HepG2 (cell line): ENCODE measurements around the gene PTPRD. TPM values are rescaled to one million over a fixed set of nuclear protein-coding genes. Genes with fewer than 3 reads are reported as not detected.

Source experiments
- ATAC-seq: fragments of 200-7000 bp; cut with Tn5 transposase; 3 replicates; pipeline ENCODE4 v1.9.1; 2020; ENCODE audit warnings: mild to moderate bottlenecking, moderate library complexity
- BruUV-seq: library from RNA; stranded (reverse); fragments of 400-500 nt; replicated peaks from 2 replicates; lab custom pipeline; 2021; lab: Mats Ljungman, UMichigan
- CTCF ChIA-PET: fragments of 300-600 bp; formaldehyde crosslinking; extraction: SDS; loops from one replicate; lab custom pipeline; 2021; ENCODE audit warnings: low total read pairs, inconsistent platforms, low intra/inter-chr PET ratio; lab: Yijun Ruan, JAX
- POLR2A ChIA-PET: fragments of 350-600 bp; sonication (Branson Sonifier 250); formaldehyde crosslinking; loops from one replicate; lab custom pipeline; 2020; ENCODE audit warnings: antibody characterized with exemption, inconsistent platforms; lab: Yijun Ruan, JAX
- DNase-seq: peaks from one replicate; pipeline ENCODE4 v3.0.0-alpha.2; 2015; ENCODE audit warnings: low spot score
- FAIRE-seq: peaks from 3 replicates; lab custom pipeline; 2011; peaks lifted over from hg19 to GRCh38; lab: Jason Lieb, UNC
- H2AFZ ChIP-seq: one replicate; pipeline ENCODE4 v1.6.1; 2011; ENCODE audit warnings: low read length, inconsistent platforms
- H3K27ac ChIP-seq: fragments of 300-600 bp; 3 replicates; pipeline ENCODE4 v1.8.0; 2011; ENCODE audit warnings: mixed run types, mild to moderate bottlenecking, mixed read lengths, low read length, inconsistent platforms; ENCODE audit not compliant: insufficient read depth; ENCODE audit errors: extremely low read length
- H3K27me3 ChIP-seq, 2 experiments: fragments of 200-600 bp in 1 of 2; 2 replicates in 1 of 2; 3 replicates in 1 of 2; pipeline versions ENCODE4 v1.6.0 to v1.8.0; 2011; ENCODE audit warnings: low read length in 2 of 2, mild to moderate bottlenecking in 2 of 2, moderate library complexity in 2 of 2, inconsistent platforms in 1 of 2; ENCODE audit not compliant: insufficient read depth in 2 of 2, control insufficient read depth in 1 of 2
- H3K36me3 ChIP-seq, 2 experiments: fragments of 200-600 bp in 1 of 2; replicated peaks in 1 of 2; 2 replicates in 1 of 2; 3 replicates in 1 of 2; pipeline versions ENCODE4 v1.5.1 to v1.8.0; 2011; ENCODE audit warnings: low read length in 2 of 2, inconsistent platforms in 1 of 2; ENCODE audit not compliant: insufficient read depth in 2 of 2, control insufficient read depth in 1 of 2
- H3K4me1 ChIP-seq: 2 replicates; pipeline ENCODE4 v1.5.1; 2012; ENCODE audit warnings: low read length, inconsistent platforms; ENCODE audit not compliant: insufficient read depth
- H3K4me2 ChIP-seq: 2 replicates; pipeline ENCODE4 v1.6.0; 2011; ENCODE audit warnings: low read depth, low read length, inconsistent platforms
- H3K4me3 ChIP-seq, 3 experiments: fragments of 200-600 bp in 1 of 3; sonication (generic), shearing (Covaris generic) in 1 of 3; replicated peaks in 1 of 3; 2 replicates each; pipeline ENCODE4 v1.5.1; 2011 to 2016; ENCODE audit warnings: low read length in 3 of 3, inconsistent platforms in 2 of 3, low read depth in 2 of 3, mild to moderate bottlenecking in 2 of 3, control low read depth in 1 of 3, mixed read lengths in 1 of 3; ENCODE audit not compliant: insufficient read depth in 1 of 3
- H3K79me2 ChIP-seq: one replicate; pipeline ENCODE4 v1.6.1; 2011; ENCODE audit warnings: low read length, inconsistent platforms; ENCODE audit not compliant: insufficient read depth
- H3K9ac ChIP-seq: 2 replicates; pipeline ENCODE4 v1.6.0; 2011; ENCODE audit warnings: mild to moderate bottlenecking, low read depth, low read length, inconsistent platforms; ENCODE audit not compliant: insufficient read depth
- H3K9me3 ChIP-seq: 2 replicates; pipeline ENCODE4 v1.5.1; 2012; ENCODE audit warnings: mild to moderate bottlenecking, low read length
- H4K20me1 ChIP-seq: 2 replicates; pipeline ENCODE4 v1.6.0; 2011; ENCODE audit warnings: inconsistent platforms, mild to moderate bottlenecking, low read length, moderate library complexity; ENCODE audit not compliant: insufficient read depth
- BHLHE40 ChIP-seq: IDR thresholded peaks from 2 replicates; pipeline ENCODE4 v1.6.1; 2011; ENCODE audit warnings: low read length, improper control_type of control experiment
- FOXA3 ChIP-seq: IDR thresholded peaks from 2 replicates; pipeline ENCODE4 v1.6.1; 2016; ENCODE audit warnings: missing genetic modification reagents, missing compliant biosample characterization
- HNF4A ChIP-seq: sonication (generic); formaldehyde crosslinking; IDR thresholded peaks from 2 replicates; pipeline ENCODE4 v1.4.0; 2020; ENCODE audit warnings: missing genetic modification reagents
- KDM6A ChIP-seq: IDR thresholded peaks from 2 replicates; pipeline ENCODE4 v1.6.1; 2016; ENCODE audit warnings: low read depth
- KLF12 ChIP-seq: sonication (generic); formaldehyde crosslinking; IDR thresholded peaks from 2 replicates; pipeline ENCODE4 v1.4.0; 2020; ENCODE audit warnings: missing genetic modification reagents, borderline replicate concordance
- NAIF1 ChIP-seq: sonication (generic); formaldehyde crosslinking; IDR thresholded peaks from 2 replicates; pipeline ENCODE4 v1.5.0; 2020; ENCODE audit warnings: mild to moderate bottlenecking, missing genetic modification reagents, borderline replicate concordance
- NR2F1 ChIP-seq, 2 experiments: fragments of 450-650 bp in 1 of 2; formaldehyde crosslinking in 1 of 2; IDR thresholded peaks; 2 replicates each; pipeline versions ENCODE4 v1.5.0 to v1.6.1; 2016 to 2020; ENCODE audit warnings: mild to moderate bottlenecking in 1 of 2, missing compliant biosample characterization in 1 of 2, missing genetic modification reagents in 1 of 2, moderate library complexity in 1 of 2
- PITX1 ChIP-seq: sonication (generic); formaldehyde crosslinking; IDR thresholded peaks from 2 replicates; pipeline ENCODE4 v1.5.1; 2020; ENCODE audit warnings: mild to moderate bottlenecking, missing genetic modification reagents
- ZNF282 ChIP-seq: fragments of 450-650 bp; IDR thresholded peaks from 2 replicates; pipeline ENCODE4 v1.6.1; 2018; ENCODE audit not compliant: partially characterized antibody
- ZNF83 ChIP-seq: sonication (generic); formaldehyde crosslinking; IDR thresholded peaks from 2 replicates; pipeline ENCODE4 v1.4.0; 2020; ENCODE audit warnings: missing genetic modification reagents, mild to moderate bottlenecking, borderline replicate concordance
- WGBS: methylation state at CpG from one replicate; pipeline ENCODE4 v1.1.6; 2017; ENCODE audit warnings: low lambda C conversion rate; 5-methylcytosine and 5-hydroxymethylcytosine counted together
- in situ Hi-C: cut with HindIII; loops from 2 replicates; pipeline ENCODE4 v1.10.0; 2017; ENCODE audit warnings: low pct_unique_long_range_greater_than_20kb; ENCODE audit not compliant: extremely low pct_ligation_motif_present
- intact Hi-C: fragments of 100-400 bp; cut with micrococcal nuclease; formaldehyde crosslinking; loops from one replicate; pipeline ENCODE4 v1.10.0; 2022; ENCODE audit not compliant: unreplicated experiment
- polyA plus RNA-seq, 8 experiments: library from polyadenylated mRNA; depleted of rRNA in 3 of 8; stranded (reverse) in 7 of 8; unstranded in 1 of 8; fragments of >200 nt; fragmentation: Illumina TruSeq in 4 of 8; extraction: Trizol in 4 of 8; gene quantifications; 2 replicates each; pipeline versions ENCODE4 v1.2.1 to v1.2.3, GENCODE V29; 2011 to 2016; ENCODE audit warnings: low read depth in 4 of 8, missing spikeins in 1 of 8, mixed read lengths in 1 of 8; ENCODE audit not compliant: insufficient read depth in 1 of 8
- total RNA-seq, 5 experiments: library from RNA; depleted of rRNA; stranded (reverse); fragments of >200 nt; fragmentation: Illumina TruSeq; extraction: Trizol; gene quantifications; 2 replicates each; pipeline ENCODE4 v1.2.3, GENCODE V29; 2016; ENCODE audit warnings: low read depth in 1 of 5
- TF ChIP-seq, protein P1 (sequence below), 2 experiments: sonication (generic) in 1 of 2; formaldehyde crosslinking in 1 of 2; IDR thresholded peaks; 2 replicates each; pipeline versions ENCODE4 v1.6.1 to v1.9.0; 2014 to 2022; ENCODE audit warnings: antibody characterized with exemption in 1 of 2, borderline replicate concordance in 1 of 2, inconsistent platforms in 1 of 2, low read depth in 1 of 2, missing genetic modification reagents in 1 of 2
- TF ChIP-seq, protein P2 (sequence below): sonication (generic); formaldehyde crosslinking; IDR thresholded peaks from 2 replicates; pipeline ENCODE4 v1.4.0; 2020; ENCODE audit warnings: missing genetic modification reagents

Gene PTPRD
- total and polyA plus RNA-seq, 2 of the 13 experiments (the other 11 are each of a cell fraction or from before 2014, with no cell fraction given): 0.05 TPM; not detected in 1

DNA sequence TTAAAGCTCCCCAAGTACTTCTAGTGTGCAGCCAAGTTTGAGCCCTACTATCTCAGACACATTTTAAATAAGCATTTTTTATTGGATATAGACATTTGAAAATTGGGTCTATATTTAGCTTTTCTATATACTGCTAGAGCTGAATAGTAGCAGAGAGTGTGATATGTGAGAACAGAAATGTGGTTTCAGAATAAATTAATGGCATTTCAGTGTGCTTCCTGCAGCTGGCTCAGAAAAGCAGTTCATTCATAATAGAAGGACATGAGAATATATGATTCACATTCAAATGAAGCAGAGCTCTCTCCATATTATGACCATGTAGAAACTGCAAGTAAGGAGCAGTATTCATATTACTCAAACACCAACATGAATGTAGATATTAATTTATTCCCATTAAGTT is 464.0 kb downstream of the PTPRD start (continued):
- TF ChIP-seq, protein P1, sequence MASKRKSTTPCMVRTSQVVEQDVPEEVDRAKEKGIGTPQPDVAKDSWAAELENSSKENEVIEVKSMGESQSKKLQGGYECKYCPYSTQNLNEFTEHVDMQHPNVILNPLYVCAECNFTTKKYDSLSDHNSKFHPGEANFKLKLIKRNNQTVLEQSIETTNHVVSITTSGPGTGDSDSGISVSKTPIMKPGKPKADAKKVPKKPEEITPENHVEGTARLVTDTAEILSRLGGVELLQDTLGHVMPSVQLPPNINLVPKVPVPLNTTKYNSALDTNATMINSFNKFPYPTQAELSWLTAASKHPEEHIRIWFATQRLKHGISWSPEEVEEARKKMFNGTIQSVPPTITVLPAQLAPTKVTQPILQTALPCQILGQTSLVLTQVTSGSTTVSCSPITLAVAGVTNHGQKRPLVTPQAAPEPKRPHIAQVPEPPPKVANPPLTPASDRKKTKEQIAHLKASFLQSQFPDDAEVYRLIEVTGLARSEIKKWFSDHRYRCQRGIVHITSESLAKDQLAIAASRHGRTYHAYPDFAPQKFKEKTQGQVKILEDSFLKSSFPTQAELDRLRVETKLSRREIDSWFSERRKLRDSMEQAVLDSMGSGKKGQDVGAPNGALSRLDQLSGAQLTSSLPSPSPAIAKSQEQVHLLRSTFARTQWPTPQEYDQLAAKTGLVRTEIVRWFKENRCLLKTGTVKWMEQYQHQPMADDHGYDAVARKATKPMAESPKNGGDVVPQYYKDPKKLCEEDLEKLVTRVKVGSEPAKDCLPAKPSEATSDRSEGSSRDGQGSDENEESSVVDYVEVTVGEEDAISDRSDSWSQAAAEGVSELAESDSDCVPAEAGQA (IDR thresholded peaks at IDR 0.05; ENCODE audit: low read depth): no peak
- TF ChIP-seq, protein P1 (CRISPR knock-in tag; IDR thresholded peaks at IDR 0.05; ENCODE audit: borderline replicate concordance): no peak
- TF ChIP-seq ZNF282: no peak
- TF ChIP-seq NAIF1 (CRISPR knock-in tag): no peak

DNA sequence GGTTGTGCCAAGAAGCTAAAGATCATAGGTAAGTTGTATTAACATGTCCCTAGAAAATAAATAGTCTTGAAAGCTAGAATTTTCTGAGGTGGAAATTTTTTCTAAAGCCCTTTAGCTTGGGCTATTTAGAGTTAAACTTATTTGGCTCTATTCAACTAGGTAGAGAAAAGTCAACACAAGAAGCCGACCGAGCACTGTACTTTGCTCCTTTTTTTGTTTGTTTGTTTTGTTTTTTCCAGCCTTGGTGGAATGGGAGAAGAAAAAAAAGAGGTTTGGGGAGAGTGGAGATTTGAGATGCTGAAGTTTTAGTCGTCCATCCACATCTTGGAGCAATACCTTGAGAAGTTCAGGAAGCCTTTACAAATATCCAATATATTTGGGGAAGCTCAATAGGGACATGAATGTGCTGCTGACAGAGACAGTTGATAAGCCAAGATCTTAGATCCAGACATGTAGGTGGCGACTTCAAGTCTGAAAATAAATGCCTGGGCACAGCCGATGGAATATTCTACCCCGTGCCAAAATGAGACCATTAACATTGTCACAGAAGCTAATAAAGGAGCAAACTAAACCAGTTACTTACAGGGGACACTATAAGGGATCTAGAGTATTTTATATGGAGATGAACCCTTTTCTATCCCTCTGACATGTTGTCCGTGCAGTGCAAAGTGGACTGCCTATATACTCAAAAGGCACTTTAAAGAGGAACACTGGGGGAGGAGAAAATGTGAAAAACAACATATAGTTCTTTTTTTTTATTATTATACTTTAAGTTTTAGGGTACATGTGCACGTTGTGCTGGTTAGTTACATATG is 466.1 kb downstream of the PTPRD start:
- WGBS: 5% methylated on average over 8 of the region's 8 CpGs
- no TSS peak for BruUV-seq
- no peaks in the 10 kb centered on the region for H3K36me3 ChIP-seq
- TF ChIP-seq PITX1 (CRISPR knock-in tag) (no peak), NR2F1 (CRISPR knock-in tag; IDR thresholded peaks at IDR 0.05) (no peak), KLF12 (CRISPR knock-in tag) (no peak), BHLHE40 (no peak), ZNF83 (CRISPR knock-in tag) (no peak), HNF4A (CRISPR knock-in tag) (peak; percentile 69), KDM6A (CRISPR knock-in tag) (peak; percentile 57; the same call in 1 of the 2 replicates), FOXA3 (CRISPR knock-in tag) (peak; percentile 55)
- TF ChIP-seq, protein P2, sequence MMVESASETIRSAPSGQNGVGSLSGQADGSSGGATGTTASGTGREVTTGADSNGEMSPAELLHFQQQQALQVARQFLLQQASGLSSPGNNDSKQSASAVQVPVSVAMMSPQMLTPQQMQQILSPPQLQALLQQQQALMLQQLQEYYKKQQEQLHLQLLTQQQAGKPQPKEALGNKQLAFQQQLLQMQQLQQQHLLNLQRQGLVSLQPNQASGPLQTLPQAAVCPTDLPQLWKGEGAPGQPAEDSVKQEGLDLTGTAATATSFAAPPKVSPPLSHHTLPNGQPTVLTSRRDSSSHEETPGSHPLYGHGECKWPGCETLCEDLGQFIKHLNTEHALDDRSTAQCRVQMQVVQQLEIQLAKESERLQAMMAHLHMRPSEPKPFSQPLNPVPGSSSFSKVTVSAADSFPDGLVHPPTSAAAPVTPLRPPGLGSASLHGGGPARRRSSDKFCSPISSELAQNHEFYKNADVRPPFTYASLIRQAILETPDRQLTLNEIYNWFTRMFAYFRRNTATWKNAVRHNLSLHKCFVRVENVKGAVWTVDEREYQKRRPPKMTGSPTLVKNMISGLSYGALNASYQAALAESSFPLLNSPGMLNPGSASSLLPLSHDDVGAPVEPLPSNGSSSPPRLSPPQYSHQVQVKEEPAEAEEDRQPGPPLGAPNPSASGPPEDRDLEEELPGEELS (CRISPR knock-in tag): peak; percentile 61

More for the DNA sequence above, 466.1 kb downstream of the PTPRD start:
- peak overlapping the region; percentile 57 for H3K4me2 ChIP-seq
- H4K20me1 ChIP-seq: no peaks in the 10 kb centered on the region
- peaks cover 20% of the 10 kb centered on the region for H3K4me1 ChIP-seq
- H3K79me2 ChIP-seq: no peaks in the 10 kb centered on the region
- H3K27me3 ChIP-seq: no peaks in the 10 kb centered on the region
- no peak overlapping the region for H2AFZ ChIP-seq
- in situ Hi-C loops (no loop called here), intact Hi-C loops (no loop called here)
- ATAC-seq: peak; percentile 92
- FAIRE-seq: no peak
- no peak overlapping the region for H3K9ac ChIP-seq
- ChIA-PET POLR2A (no interaction called here), CTCF (no interaction called here)
- H3K9me3 ChIP-seq: no peaks in the 10 kb centered on the region
- no peak overlapping the region; a peak in 1 of 6 replicates for H3K4me3 ChIP-seq
- peak; percentile 34 for DNase-seq
- H3K27ac ChIP-seq: no peak overlapping the region
